HUES48 (cell line): Measurements from ENCODE around the gene POU6F2.
"Not testable (repeated sequence)": the region's sequence is repeated elsewhere in the genome, so short reads cannot be mapped to it uniquely, and the experiment has no call there.

Source experiments
- H3K27ac ChIP-seq: one replicate; pipeline ENCODE4 v1.7.0; 2013; ENCODE audit warnings: low read depth, low read length, inconsistent platforms
- H3K27me3 ChIP-seq: 2 replicates; pipeline ENCODE4 v1.6.1; 2013; ENCODE audit warnings: mild to moderate bottlenecking, low read length; ENCODE audit not compliant: control insufficient read depth, insufficient read depth
- H3K36me3 ChIP-seq: 2 replicates; pipeline ENCODE4 v1.6.1; 2013; ENCODE audit warnings: low read length; ENCODE audit not compliant: control insufficient read depth, insufficient read depth
- H3K4me1 ChIP-seq: 2 replicates; pipeline ENCODE4 v1.6.1; 2013; ENCODE audit warnings: mild to moderate bottlenecking, low read length; ENCODE audit not compliant: control insufficient read depth, insufficient read depth
- H3K4me3 ChIP-seq: 2 replicates; pipeline ENCODE4 v1.5.1; 2013; ENCODE audit warnings: mild to moderate bottlenecking, low read depth, low read length
- H3K9ac ChIP-seq: 2 replicates; pipeline ENCODE4 v1.6.1; 2013; ENCODE audit warnings: mild to moderate bottlenecking, low read depth, low read length, moderate library complexity
- H3K9me3 ChIP-seq: 2 replicates; pipeline ENCODE4 v1.6.1; 2013; ENCODE audit warnings: low read length; ENCODE audit not compliant: control insufficient read depth, insufficient read depth

Gene POU6F2

GRCh38 chr7:39184391-39184790, 206.7 kb downstream of the POU6F2 start:
- no peak overlapping the region for H3K4me3 ChIP-seq

GRCh38 chr7:39186131-39186530, 208.4 kb downstream of the POU6F2 start:
- H3K9ac ChIP-seq: no peak overlapping the region
- H3K27ac ChIP-seq: no peak overlapping the region
- H3K4me3 ChIP-seq: no peak overlapping the region
- H3K27me3 ChIP-seq: no peaks in the 10 kb centered on the region
- no peaks in the 10 kb centered on the region for H3K36me3 ChIP-seq
- H3K4me1 ChIP-seq: peaks cover 13% of the 10 kb centered on the region
- H3K9me3 ChIP-seq: peaks cover 6% of the 10 kb centered on the region; the same call in 1 of the 2 replicates

More at GRCh38 chr7:39184391-39184790, 206.7 kb downstream of the POU6F2 start:
- Histone ChIP-seq H3K9ac (no peak overlapping the region), H3K27me3 (no peaks in the 10 kb centered on the region), H3K27ac (no peak overlapping the region), H3K36me3 (no peaks in the 10 kb centered on the region), H3K9me3 (peaks cover 6% of the 10 kb centered on the region; the same call in 1 of the 2 replicates), H3K4me1 (peaks cover 13% of the 10 kb centered on the region)

GRCh38 chr7:39186671-39187070, 209.0 kb downstream of the POU6F2 start:
- Histone ChIP-seq H3K4me1 (peaks cover 13% of the 10 kb centered on the region), H3K27ac (no peak overlapping the region), H3K9ac (no peak overlapping the region), H3K4me3 (no peak overlapping the region), H3K9me3 (peaks cover 6% of the 10 kb centered on the region; the same call in 1 of the 2 replicates), H3K36me3 (no peaks in the 10 kb centered on the region), H3K27me3 (no peaks in the 10 kb centered on the region)

DNA sequence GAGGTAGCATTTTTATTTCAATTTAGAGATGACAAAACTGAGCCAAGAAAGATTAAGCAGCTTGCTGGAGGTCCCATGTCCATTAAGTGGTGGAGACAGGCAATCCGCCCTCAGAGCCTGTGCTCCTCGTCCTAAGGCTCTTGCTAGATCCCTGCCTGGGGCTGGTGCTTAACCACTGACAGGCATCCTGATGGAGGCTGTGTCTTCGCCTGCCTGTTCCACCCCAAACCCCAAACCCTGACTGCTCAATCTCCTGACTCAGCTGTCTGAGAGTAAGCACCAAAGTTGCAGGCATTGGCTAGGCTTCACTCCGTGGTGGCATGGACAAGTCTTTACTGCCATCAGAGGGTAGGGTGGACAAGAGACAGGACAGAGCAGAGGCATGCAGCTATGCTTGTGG, 209.4 kb downstream of the POU6F2 start:
- H3K27me3 ChIP-seq: no peaks in the 10 kb centered on the region
- peaks cover 13% of the 10 kb centered on the region for H3K4me1 ChIP-seq
- peaks cover 6% of the 10 kb centered on the region; the same call in 1 of the 2 replicates for H3K9me3 ChIP-seq
- no peaks in the 10 kb centered on the region for H3K36me3 ChIP-seq
- no peak overlapping the region for H3K27ac ChIP-seq
- no peak overlapping the region for H3K9ac ChIP-seq
- no peak overlapping the region for H3K4me3 ChIP-seq

- no peak overlapping the region for H3K27ac ChIP-seq
- no peak overlapping the region for H3K4me3 ChIP-seq
- no peaks in the 10 kb centered on the region for H3K4me1 ChIP-seq
- H3K36me3 ChIP-seq: no peaks in the 10 kb centered on the region
- no peaks in the 10 kb centered on the region for H3K9me3 ChIP-seq
- no peaks in the 10 kb centered on the region for H3K27me3 ChIP-seq
- no peak overlapping the region for H3K9ac ChIP-seq
Observed at GRCh38 chr7:39192476-39192875, 214.8 kb downstream of the POU6F2 start.

- not testable (repeated sequence) for H3K9ac ChIP-seq, H3K27ac ChIP-seq, H3K4me1 ChIP-seq, H3K36me3 ChIP-seq, H3K9me3 ChIP-seq, H3K4me3 ChIP-seq, H3K27me3 ChIP-seq
Observed at GRCh38 chr7:39194388-39194787, 216.7 kb downstream of the POU6F2 start.

GRCh38 chr7:39195967-39196366, 218.3 kb downstream of the POU6F2 start:
- Histone ChIP-seq H3K9ac (no peak overlapping the region), H3K27me3 (no peaks in the 10 kb centered on the region), H3K4me1 (no peaks in the 10 kb centered on the region), H3K4me3 (no peak overlapping the region), H3K9me3 (no peaks in the 10 kb centered on the region), H3K36me3 (no peaks in the 10 kb centered on the region), H3K27ac (no peak overlapping the region)

DNA sequence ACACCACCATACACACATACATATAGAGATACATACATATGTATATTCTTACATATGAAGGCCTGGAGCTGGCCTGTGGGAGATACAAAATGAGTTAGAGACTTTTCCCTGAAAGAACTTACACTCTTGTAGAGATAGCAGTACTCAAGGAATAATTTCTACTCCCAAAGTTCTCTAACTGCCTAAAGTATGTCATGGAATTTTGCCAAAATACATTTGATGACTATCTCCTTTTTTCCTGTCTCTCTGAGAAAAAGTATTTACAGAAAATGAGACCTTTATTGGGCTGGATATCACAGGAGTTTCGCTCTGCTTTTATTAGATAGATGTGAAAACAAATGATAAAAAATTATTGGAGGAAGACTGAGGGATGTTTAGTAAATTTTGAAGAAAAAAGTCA, 220.1 kb downstream of the POU6F2 start:
- Histone ChIP-seq H3K4me3 (no peak overlapping the region), H3K4me1 (peaks cover 11% of the 10 kb centered on the region; the same call in 1 of the 2 replicates), H3K9me3 (no peaks in the 10 kb centered on the region), H3K27ac (no peak overlapping the region), H3K36me3 (no peaks in the 10 kb centered on the region), H3K27me3 (no peaks in the 10 kb centered on the region), H3K9ac (no peak overlapping the region)

- no peak overlapping the region for H3K4me3 ChIP-seq
- H3K27me3 ChIP-seq: no peaks in the 10 kb centered on the region
- H3K27ac ChIP-seq: no peak overlapping the region
- no peaks in the 10 kb centered on the region for H3K36me3 ChIP-seq
- H3K4me1 ChIP-seq: peaks cover 16% of the 10 kb centered on the region
- H3K9ac ChIP-seq: no peak overlapping the region
- H3K9me3 ChIP-seq: no peaks in the 10 kb centered on the region
Observed at GRCh38 chr7:39198556-39198955, 220.8 kb downstream of the POU6F2 start.

- Histone ChIP-seq H3K4me3 (no peak overlapping the region), H3K4me1 (peaks cover 19% of the 10 kb centered on the region), H3K27ac (no peak overlapping the region), H3K27me3 (no peaks in the 10 kb centered on the region), H3K36me3 (no peaks in the 10 kb centered on the region), H3K9me3 (no peaks in the 10 kb centered on the region), H3K9ac (no peak overlapping the region)
Observed at GRCh38 chr7:39199006-39199405, 221.3 kb downstream of the POU6F2 start.

- Histone ChIP-seq H3K27me3 (no peaks in the 10 kb centered on the region), H3K27ac (no peak overlapping the region), H3K4me1 (peaks cover 19% of the 10 kb centered on the region), H3K36me3 (no peaks in the 10 kb centered on the region), H3K9ac (no peak overlapping the region), H3K9me3 (no peaks in the 10 kb centered on the region), H3K4me3 (no peak overlapping the region)
Observed at GRCh38 chr7:39199951-39200350, 222.2 kb downstream of the POU6F2 start.

DNA sequence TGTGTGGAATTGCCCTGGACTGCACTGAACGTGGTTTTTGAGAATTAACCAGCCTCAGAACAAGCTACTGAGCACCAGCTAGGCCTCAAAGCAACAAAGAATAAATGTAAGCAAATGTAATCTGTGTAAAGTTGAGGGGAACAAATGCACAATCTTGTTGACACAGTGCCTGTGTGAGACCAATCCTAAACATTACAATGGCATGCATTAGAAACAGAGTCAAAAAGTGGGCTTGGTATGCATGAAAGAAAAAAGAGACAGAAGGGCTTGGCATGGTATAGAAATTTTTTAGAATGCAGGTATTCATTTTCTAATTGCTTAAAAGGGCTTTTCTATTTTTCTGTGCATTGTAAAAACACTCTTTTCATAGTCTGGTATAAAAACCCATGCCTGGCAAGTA, 224.3 kb downstream of the POU6F2 start:
- H3K4me1 ChIP-seq: peaks cover 19% of the 10 kb centered on the region
- no peaks in the 10 kb centered on the region for H3K9me3 ChIP-seq
- no peak overlapping the region for H3K9ac ChIP-seq
- H3K4me3 ChIP-seq: no peak overlapping the region
- no peaks in the 10 kb centered on the region for H3K36me3 ChIP-seq
- no peaks in the 10 kb centered on the region for H3K27me3 ChIP-seq
- no peak overlapping the region for H3K27ac ChIP-seq
